GM12878 (cell line): ENCODE results near the gene SP3.
A peak's percentile ranks its signal among the peaks of the same experiment; 100 is the strongest.

Experiments used
- ATF2 ChIP-seq: IDR thresholded peaks from 2 replicates; pipeline ENCODE4 v1.6.1; 2012; ENCODE audit warnings: low read length, inconsistent platforms
- CTCF ChIP-seq, 3 experiments: IDR thresholded peaks in 2 of 3; conservative IDR thresholded peaks in 1 of 3; 2 replicates each; pipeline ENCODE4 v1.5.1; 2011; ENCODE audit warnings: low read depth in 3 of 3, low read length in 3 of 3, mild to moderate bottlenecking in 3 of 3, control low read depth in 2 of 3, moderate library complexity in 2 of 3, inconsistent platforms in 1 of 3, mixed read lengths in 1 of 3; ENCODE audit not compliant: control insufficient read depth in 2 of 3, insufficient read depth in 1 of 3; ENCODE audit errors: extremely low read depth in 1 of 3
- MXI1 ChIP-seq: fragments of 150-350 bp; IDR thresholded peaks from 2 replicates; pipeline ENCODE4 v1.6.1; 2011; ENCODE audit warnings: low read depth, mild to moderate bottlenecking, inconsistent platforms, low read length, improper control_type of control experiment
- MYC ChIP-seq: IDR thresholded peaks from 2 replicates; pipeline ENCODE4 v1.6.1; 2011; ENCODE audit warnings: mild to moderate bottlenecking, low read length, moderate library complexity, inconsistent platforms; ENCODE audit not compliant: insufficient read depth, insufficient replicate concordance, insufficient read length, severe bottlenecking
- POLR2A ChIP-seq: IDR thresholded peaks from 2 replicates; pipeline ENCODE4 v1.6.1; 2011; ENCODE audit warnings: low read depth, mild to moderate bottlenecking, low read length
- POU2F2 ChIP-seq: IDR thresholded peaks from 3 replicates; pipeline ENCODE4 v1.6.1; 2011; ENCODE audit warnings: low read depth, mild to moderate bottlenecking, low read length, borderline replicate concordance
- SMC3 ChIP-seq: IDR thresholded peaks from 2 replicates; pipeline ENCODE4 v1.6.1; 2011; ENCODE audit warnings: low read length, improper control_type of control experiment, borderline replicate concordance
- STAT1 ChIP-seq: fragments of 450-650 bp; conservative IDR thresholded peaks from 2 replicates; pipeline ENCODE4 v1.6.1; 2014; ENCODE audit warnings: antibody characterized with exemption, mild to moderate bottlenecking
- SUZ12 ChIP-seq: fragments of 200-600 bp; sonication (generic); IDR thresholded peaks from one replicate; pipeline ENCODE4 v1.6.1; 2018; ENCODE audit warnings: antibody characterized with exemption, mild to moderate bottlenecking; ENCODE audit not compliant: unreplicated experiment
- TAF1 ChIP-seq: IDR thresholded peaks from 2 replicates; pipeline ENCODE4 v1.6.1; 2011; ENCODE audit warnings: mild to moderate bottlenecking, low read depth, low read length, borderline replicate concordance
- USF2 ChIP-seq: IDR thresholded peaks from 2 replicates; pipeline ENCODE4 v1.6.1; 2011; ENCODE audit warnings: low read depth, low read length, improper control_type of control experiment, borderline replicate concordance

DNA sequence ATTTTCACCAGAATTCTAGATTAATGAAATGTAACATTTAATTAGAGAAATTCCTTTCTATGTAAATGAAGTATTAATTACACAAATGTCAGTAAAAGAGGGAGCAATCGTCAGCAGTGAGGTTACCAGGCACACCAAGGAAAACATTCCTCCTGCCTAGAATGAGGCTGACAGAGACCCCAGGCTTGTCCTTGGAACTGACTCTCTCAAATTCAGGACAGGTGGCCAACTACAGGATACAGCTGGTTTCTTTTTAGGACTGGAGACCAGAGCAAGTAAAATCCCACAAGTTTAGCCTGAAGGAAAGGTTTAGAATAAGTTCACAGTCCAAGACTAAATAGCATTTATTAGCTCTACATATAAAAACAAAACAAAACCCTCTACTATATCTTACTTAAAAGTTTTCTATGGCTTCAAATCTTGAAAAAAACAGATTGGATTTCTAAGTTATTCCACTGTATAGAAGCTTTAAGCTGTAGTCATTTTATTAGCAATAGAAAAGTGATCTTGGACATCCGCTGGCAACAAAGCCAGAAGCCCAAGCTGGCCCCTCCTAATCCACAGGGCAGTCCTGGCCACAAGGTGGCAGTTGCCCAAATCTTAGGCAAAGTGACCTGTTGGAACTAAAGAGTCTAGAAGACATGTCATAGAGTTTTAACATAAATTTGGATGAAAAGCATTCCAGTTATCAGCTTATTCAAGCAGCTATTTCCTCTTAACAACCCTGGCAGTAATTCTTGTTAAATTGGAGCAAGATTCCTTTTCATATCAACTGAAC lies 81.0 kb downstream of the SP3 start:
- TF ChIP-seq TAF1 (no peak), POLR2A (no peak), CTCF (IDR thresholded peaks at IDR 0.05 in 2 of 3, conservative IDR thresholded peaks at IDR 0.05 in 1 of 3; ENCODE audit: control insufficient read depth in 2 of 3, extremely low read depth in 1 of 3, insufficient read depth in 1 of 3, low read depth in 3 of 3, low read length in 3 of 3) (peak; percentile 30 to 38 (median 35); a peak in 5 of 6 replicates), POU2F2 (no peak), USF2 (no peak), ATF2 (no peak), SMC3 (peak; percentile 44; the same call in 1 of the 2 replicates), STAT1 (no peak), SUZ12 (no peak), MXI1 (no peak), MYC (no peak)
